Measurements from ENCODE around the gene CDR2L.

Gene CDR2L

GRCh38 chr17:74987418-74987908 is at the start of gene CDR2L:
Gene CDR2L, plus strand, starts transcription at chr17:74987632. Its CDS starts 412 bp downstream, at chr17:74988044.
- DNase-seq: peak; percentile 92 to 98

- DNase-seq: no peak
These were observed 49.1 kb upstream of the CDR2L start for GRCh38 chr17:74938194-74938950.

GRCh38 chr17:74939534-74939933 is 47.9 kb upstream of the CDR2L start:
- DNase-seq: no peak

- DNase-seq: no peak
These were observed 46.2 kb upstream of the CDR2L start for GRCh38 chr17:74941128-74941725.

- DNase-seq: no peak
These were observed 43.5 kb upstream of the CDR2L start for GRCh38 chr17:74943808-74944522.

GRCh38 chr17:74945543-74945942 is 41.9 kb upstream of the CDR2L start:
- no peak for DNase-seq

GRCh38 chr17:74946641-74947040 is 40.8 kb upstream of the CDR2L start:
- no peak for DNase-seq

GRCh38 chr17:74947041-74947754 is 40.2 kb upstream of the CDR2L start:
- no peak for DNase-seq

GRCh38 chr17:74949455-74950115 is 37.8 kb upstream of the CDR2L start:
- DNase-seq: no peak

- no peak for DNase-seq
These were observed 37.2 kb upstream of the CDR2L start for GRCh38 chr17:74950207-74950606.

- DNase-seq: no peak
These were observed 36.4 kb upstream of the CDR2L start for GRCh38 chr17:74951065-74951464.

GRCh38 chr17:74951680-74952421 is 35.6 kb upstream of the CDR2L start:
- no peak for DNase-seq

GRCh38 chr17:74952431-74953133 is 34.9 kb upstream of the CDR2L start:
- DNase-seq: no peak

GRCh38 chr17:74953134-74953687 is 34.2 kb upstream of the CDR2L start:
- DNase-seq: no peak

GRCh38 chr17:74954115-74954514 is 33.3 kb upstream of the CDR2L start:
- DNase-seq: no peak

GRCh38 chr17:74954665-74955421 is 32.6 kb upstream of the CDR2L start:
- DNase-seq: no peak

- DNase-seq: no peak
These were observed 31.3 kb upstream of the CDR2L start for GRCh38 chr17:74956093-74956492.

GRCh38 chr17:74957935-74958740 is 29.3 kb upstream of the CDR2L start:
- DNase-seq: peak; percentile 55 to 87
